IPS DF 4.7 (cell line): ENCODE results near the gene CDH23.

ENCODE experiments used
- DNase-seq: peaks from one replicate; pipeline ENCODE4 v3.0.0-alpha.2; 2013; ENCODE audit warnings: low spot score; ENCODE audit errors: extremely low read depth

The CDH23 gene

DNA sequence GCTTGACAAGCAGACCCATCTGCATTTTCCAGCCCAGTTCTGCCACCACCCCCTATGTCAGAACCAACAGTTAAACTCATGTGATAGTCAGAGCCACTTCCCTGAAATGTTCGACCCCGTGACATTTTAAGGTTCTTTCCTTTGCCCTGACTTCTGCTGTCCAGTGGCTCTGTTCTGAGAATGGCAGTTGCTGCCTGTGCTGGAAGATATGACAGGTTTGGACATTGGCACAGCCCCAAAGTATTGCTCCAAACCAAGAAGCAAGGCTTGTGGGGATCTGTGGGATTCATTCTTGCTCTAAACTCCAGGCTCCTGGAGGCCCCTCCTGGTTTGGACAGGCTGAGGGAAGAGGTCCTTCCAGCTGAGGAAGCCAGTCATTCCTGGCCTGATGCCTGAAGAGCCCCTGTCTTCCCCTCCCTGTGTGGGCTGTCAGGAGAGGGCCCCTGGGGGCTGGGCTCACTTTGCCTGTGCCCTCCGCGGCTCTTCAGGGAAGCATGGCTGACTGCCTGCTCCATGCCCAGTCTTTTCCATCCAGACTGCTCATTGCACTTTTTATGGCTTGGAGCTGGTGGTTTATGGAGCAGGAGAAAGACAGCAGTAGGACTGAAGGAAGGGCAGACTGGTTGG lies 138.0 kb downstream of the CDH23 start:
- DNase-seq = no peak

GRCh38 chr10:71536332-71536731 lies 139.6 kb downstream of the CDH23 start:
- no peak for DNase-seq

GRCh38 chr10:71537125-71537524 lies 140.4 kb downstream of the CDH23 start:
- no peak for DNase-seq

DNA sequence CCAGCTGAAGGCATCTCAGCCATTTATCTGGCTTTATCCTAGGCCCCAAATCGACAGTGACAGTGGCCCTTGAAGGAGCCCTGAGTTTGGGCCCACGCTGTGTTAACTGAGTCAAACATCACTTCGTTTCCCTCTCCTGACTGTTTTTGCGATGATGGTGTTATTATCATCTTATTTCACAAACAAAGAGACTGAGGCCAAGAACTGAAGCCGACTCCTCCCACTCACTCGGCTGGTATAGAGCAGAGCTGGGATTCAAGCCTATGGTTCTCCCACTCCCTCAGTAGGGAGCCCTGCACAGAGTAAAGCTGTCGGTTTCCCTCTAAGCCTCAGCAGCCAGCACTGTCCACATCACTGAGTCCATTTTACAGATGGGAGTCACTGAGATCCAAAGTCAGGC lies 141.0 kb downstream of the CDH23 start:
- DNase-seq = no peak

DNA sequence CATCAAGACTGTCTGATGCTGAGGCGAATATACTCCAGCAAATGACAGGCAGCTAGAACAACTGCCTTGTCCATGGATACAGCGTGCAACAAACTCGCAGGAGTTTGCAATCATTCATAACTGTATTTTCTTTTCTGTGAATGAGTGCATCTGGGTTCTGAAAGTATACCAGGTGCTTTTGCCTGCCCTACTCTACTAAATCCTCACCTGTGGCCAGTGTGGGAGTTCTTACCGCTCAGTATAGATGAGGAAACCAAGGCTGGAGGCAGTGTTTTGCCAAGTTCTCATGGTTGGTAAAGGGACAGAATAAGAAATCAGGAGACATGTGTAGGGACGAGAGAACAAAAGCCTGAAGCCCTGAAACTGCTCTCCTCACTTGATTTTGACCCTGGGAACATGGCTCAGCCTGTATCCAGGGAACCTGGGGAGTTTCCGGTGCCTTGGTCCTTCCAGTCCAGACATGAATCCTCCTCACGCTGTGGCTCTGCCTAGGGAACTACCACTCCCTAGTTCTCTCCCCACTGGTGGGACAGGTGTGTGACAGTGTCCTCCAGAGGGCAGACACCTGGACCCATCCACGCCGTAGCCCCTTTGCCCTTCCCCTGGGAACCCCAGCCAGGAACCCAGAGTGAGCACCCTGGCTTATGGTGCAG lies 142.0 kb downstream of the CDH23 start:
- DNase-seq = no peak

GRCh38 chr10:71539442-71540118 lies 142.9 kb downstream of the CDH23 start:
- no peak for DNase-seq

GRCh38 chr10:71542478-71542877 lies 145.8 kb downstream of the CDH23 start:
- no peak for DNase-seq

DNA sequence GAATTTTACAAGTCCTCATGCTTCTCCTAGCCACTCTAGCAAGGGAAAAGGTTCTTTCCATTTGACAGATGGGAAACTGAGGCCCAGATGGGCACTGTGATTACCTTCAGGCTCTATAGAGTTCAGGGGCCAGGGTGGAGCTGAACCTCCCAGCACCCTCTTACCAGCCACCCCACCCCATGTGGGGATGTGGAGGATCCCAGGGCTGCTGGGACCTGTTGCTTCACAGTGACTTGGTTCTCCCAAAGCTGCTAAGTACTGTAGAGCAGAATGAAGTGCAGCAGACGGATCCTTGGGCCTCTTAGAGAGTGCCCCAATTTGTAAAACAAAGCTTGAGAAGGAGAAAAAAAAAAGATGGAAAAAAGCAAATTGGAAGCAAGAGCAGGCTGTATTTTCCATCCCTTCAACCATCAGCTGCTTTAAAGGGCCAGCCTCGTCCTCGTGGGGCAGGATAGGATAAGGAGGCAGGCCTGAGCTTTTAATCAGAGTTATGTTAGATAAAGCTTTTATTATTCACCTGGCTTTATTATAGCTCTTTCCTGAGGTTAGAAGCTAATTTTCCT lies 147.0 kb downstream of the CDH23 start:
- no peak for DNase-seq

DNA sequence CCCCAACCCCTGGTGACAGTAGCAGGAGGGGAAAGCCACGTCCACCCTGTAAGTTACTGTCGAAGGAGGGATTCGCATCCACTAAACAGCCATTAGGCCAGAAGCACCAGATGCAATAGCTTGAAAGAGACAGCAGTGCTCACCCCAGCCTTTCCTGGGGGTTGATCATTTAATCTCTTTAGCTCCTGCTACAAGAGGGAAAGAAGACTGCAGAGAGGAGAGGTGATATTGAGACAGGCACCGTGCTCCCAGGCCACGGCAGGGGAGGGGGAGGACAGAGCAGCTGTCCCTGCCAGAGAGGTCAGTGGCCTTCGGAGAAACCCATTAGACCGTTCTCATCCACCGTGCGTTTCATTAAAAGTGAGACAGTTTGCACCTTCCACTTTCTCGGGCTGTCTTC lies 148.3 kb downstream of the CDH23 start:
- no peak for DNase-seq

DNA sequence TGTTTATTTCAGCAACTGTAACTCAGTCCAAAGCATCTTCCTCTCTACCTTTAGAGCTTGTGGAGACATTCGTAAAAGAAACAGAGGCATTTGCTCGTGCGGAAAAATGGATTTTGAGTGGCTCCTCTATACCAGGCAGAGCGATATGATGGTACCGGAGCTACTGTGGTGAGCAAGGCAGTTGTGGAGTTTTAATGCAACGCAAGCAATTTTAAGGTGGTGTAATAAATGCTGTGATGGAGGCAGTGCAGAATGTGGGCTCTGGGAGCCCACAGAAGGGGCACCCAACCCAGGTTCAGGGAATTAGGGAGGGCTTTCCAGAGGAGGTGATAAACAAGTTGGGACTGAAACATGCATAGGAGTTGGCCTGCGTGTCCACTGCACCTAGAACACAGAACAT lies 149.5 kb downstream of the CDH23 start:
- DNase-seq = no peak

GRCh38 chr10:71547312-71547711 lies 150.6 kb downstream of the CDH23 start:
- DNase-seq = no peak

- DNase-seq = no peak
These were observed 151.4 kb downstream of the CDH23 start for GRCh38 chr10:71547876-71548846.

- no peak for DNase-seq
These were observed 153.2 kb downstream of the CDH23 start for GRCh38 chr10:71549766-71550533.

- no peak for DNase-seq
These were observed 153.9 kb downstream of the CDH23 start for GRCh38 chr10:71550628-71551027.

DNA sequence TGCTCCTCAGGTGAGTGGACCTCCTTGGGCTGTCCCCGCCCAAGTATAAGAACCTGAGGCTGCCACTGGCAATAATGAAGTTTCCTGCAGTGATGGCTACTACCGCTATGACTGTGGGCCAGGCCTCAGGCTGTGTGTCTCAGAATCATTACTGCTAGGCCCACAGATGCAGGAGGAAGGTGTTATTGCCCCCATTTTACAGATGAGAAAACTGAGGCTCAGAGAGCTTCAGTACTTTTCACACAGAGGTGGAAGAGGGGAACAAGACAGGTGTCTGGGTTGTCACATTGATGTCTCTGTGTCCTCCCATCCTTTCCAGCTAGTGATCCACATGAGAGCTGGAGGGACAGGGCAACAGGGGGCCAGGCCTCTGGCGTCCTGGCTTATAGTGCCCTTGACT lies 155.2 kb downstream of the CDH23 start:
- DNase-seq = no peak

GRCh38 chr10:71553432-71553831 lies 156.7 kb downstream of the CDH23 start:
- no peak for DNase-seq

GRCh38 chr10:71554671-71555070 lies 158.0 kb downstream of the CDH23 start:
- DNase-seq = no peak

GRCh38 chr10:71555087-71555723 lies 158.5 kb downstream of the CDH23 start:
- no peak for DNase-seq

- DNase-seq = no peak
These were observed 159.0 kb downstream of the CDH23 start for GRCh38 chr10:71555724-71556119.

DNA sequence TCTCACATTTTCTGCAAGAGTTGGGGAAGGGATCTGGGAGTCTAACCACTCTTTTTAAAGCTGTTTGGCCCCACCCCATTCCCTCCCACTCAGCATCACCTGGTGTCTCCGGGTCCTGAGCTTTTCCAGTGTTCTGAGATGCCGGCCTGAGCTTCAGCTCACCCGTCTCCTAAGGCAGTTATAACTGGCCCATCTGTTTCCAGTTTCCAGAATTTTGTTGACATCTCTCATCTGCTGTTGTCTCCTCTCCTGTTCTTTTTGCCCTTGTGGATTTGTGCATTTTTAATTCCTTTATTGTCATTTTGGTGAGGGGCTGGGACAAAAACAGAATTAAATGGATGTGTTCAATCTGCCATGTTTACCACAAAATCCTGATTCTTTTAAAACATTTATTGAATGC lies 162.3 kb downstream of the CDH23 start:
- no peak for DNase-seq
